Suprapubic skin (tissue), 4 donors: Measurements from ENCODE around the gene GALNT18. TPM values are rescaled to one million over a fixed set of nuclear protein-coding genes. Genes with fewer than 3 reads are reported as not detected.

Experiments
- DNase-seq, 2 donors: peaks; one replicate each; pipeline ENCODE4 v3.0.0-alpha.2; 2019; ENCODE audit warnings: low spot score in 2 of 2
- H3K27ac ChIP-seq: fragments of 200-600 bp; sonication (generic); one replicate; pipeline ENCODE4 v1.5.1; 2019
- H3K27me3 ChIP-seq: fragments of 200-600 bp; sonication (generic); one replicate; pipeline ENCODE4 v1.5.1; 2019
- H3K36me3 ChIP-seq: fragments of 200-600 bp; sonication (generic); one replicate; pipeline ENCODE4 v1.5.1; 2019
- H3K4me1 ChIP-seq: fragments of 200-600 bp; sonication (generic); one replicate; pipeline ENCODE4 v1.5.1; 2019
- H3K4me3 ChIP-seq: fragments of 200-600 bp; sonication (generic); one replicate; pipeline ENCODE4 v1.5.1; 2019; ENCODE audit warnings: mild to moderate bottlenecking
- H3K9me3 ChIP-seq: fragments of 200-600 bp; sonication (generic); one replicate; pipeline ENCODE4 v1.5.1; 2019
- CTCF ChIP-seq, 2 donors: fragments of 200-600 bp in 1 of 2; fragments of 450-650 bp in 1 of 2; sonication (generic) in 1 of 2; IDR thresholded peaks; one replicate each; pipeline ENCODE4 v1.5.1; 2016 to 2019; ENCODE audit warnings: antibody characterized with exemption in 2 of 2, mild to moderate bottlenecking in 1 of 2, moderate library complexity in 1 of 2
- EP300 ChIP-seq: sonication (generic); formaldehyde crosslinking; IDR thresholded peaks from one replicate; pipeline ENCODE4 v1.6.1; 2017; ENCODE audit warnings: antibody characterized with exemption
- POLR2A ChIP-seq, 2 donors: fragments of 450-650 bp; IDR thresholded peaks; one replicate each; pipeline ENCODE4 v1.6.1; 2017; ENCODE audit warnings: antibody characterized with exemption in 2 of 2, mild to moderate bottlenecking in 2 of 2, moderate library complexity in 2 of 2
- POLR2AphosphoS5 ChIP-seq, 3 donors: sonication (generic); formaldehyde crosslinking; IDR thresholded peaks; one replicate each; pipeline ENCODE4 v1.6.1; 2017; ENCODE audit warnings: antibody characterized with exemption in 3 of 3
- WGBS: methylation state at CpG from one replicate; pipeline ENCODE4 v1.1.5; 2018; 5-methylcytosine and 5-hydroxymethylcytosine counted together
- total RNA-seq, 4 donors: library from RNA; depleted of rRNA; stranded (reverse); fragments of >200 nt; gene quantifications; one replicate each; pipeline ENCODE4 v1.1.0, GENCODE V29; 2016

The GALNT18 gene
- total RNA-seq, 4 donors from 2014 or later = 20.6 to 26.0 (median 23.1) TPM

DNA sequence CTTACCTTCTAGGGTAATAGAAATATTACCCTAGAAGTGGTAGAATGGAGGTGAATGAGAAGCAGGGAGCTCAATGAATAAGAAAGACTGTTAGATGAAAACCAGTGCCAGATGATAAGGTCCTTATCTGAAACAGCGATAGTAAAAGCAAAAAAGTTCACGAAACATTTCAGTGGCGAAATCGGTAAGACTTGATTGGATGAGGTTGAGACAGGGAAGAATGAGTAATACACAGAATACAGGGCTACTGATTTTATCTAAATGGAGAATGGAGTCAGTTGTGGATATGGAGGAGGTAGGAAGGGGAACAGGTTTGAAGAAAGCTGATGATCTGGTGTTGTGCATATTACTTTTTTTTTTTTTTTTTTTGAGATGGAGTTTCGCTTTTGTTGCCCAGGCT lies 96.5 kb downstream of the GALNT18 start:
- peaks cover 5% of the 10 kb centered on the region for H3K4me1 ChIP-seq
- 93% methylated on average over 5 of the region's 5 CpGs for WGBS
- DNase-seq = no peak
- H3K36me3 ChIP-seq = no peaks in the 10 kb centered on the region
- H3K27me3 ChIP-seq = no peaks in the 10 kb centered on the region
- TF ChIP-seq EP300 (no peak), CTCF (IDR thresholded peaks at IDR 0.05) (no peak), POLR2AphosphoS5 (IDR thresholded peaks at IDR 0.05) (no peak), POLR2A (IDR thresholded peaks at IDR 0.05) (no peak)
- H3K4me3 ChIP-seq = no peak overlapping the region
- H3K9me3 ChIP-seq = no peaks in the 10 kb centered on the region
- no peak overlapping the region for H3K27ac ChIP-seq

GRCh38 chr11:11524436-11525061 lies 97.3 kb downstream of the GALNT18 start:
- Histone ChIP-seq H3K4me3 (no peak overlapping the region), H3K36me3 (no peaks in the 10 kb centered on the region), H3K9me3 (no peaks in the 10 kb centered on the region), H3K27ac (no peak overlapping the region), H3K27me3 (no peaks in the 10 kb centered on the region), H3K4me1 (peaks cover 11% of the 10 kb centered on the region)
- TF ChIP-seq POLR2A (IDR thresholded peaks at IDR 0.05) (no peak), POLR2AphosphoS5 (IDR thresholded peaks at IDR 0.05) (no peak), CTCF (IDR thresholded peaks at IDR 0.05) (no peak), EP300 (no peak)
- no peak for DNase-seq
- 85% methylated on average over 5 of the region's 5 CpGs for WGBS

DNA sequence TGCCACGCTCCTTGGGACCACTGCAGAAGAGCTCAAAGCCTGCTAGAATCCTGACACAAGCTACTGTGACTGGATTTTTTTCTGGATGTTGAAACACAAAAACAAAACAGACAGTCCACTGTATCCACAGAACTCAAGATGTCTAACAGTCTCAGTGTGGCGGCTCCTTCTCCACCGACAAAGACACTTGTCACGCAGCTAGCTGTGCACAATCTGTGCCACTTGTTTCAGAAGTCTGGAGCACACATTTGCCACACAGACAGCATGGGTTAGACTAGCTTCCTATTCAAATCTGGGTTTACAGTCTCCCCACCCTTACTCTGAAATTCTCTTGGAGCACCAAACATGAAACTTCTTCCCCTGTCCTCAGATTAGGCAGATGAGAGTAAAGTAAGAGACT lies 99.2 kb downstream of the GALNT18 start:
- TF ChIP-seq POLR2AphosphoS5 (IDR thresholded peaks at IDR 0.05) (no peak), CTCF (IDR thresholded peaks at IDR 0.05) (no peak), EP300 (no peak), POLR2A (IDR thresholded peaks at IDR 0.05) (no peak)
- 91% methylated on average over 4 of the region's 4 CpGs for WGBS
- H3K27ac ChIP-seq = no peak overlapping the region
- H3K27me3 ChIP-seq = no peaks in the 10 kb centered on the region
- no peaks in the 10 kb centered on the region for H3K9me3 ChIP-seq
- no peaks in the 10 kb centered on the region for H3K36me3 ChIP-seq
- peaks cover 13% of the 10 kb centered on the region for H3K4me1 ChIP-seq
- no peak for DNase-seq
- H3K4me3 ChIP-seq = no peak overlapping the region

DNA sequence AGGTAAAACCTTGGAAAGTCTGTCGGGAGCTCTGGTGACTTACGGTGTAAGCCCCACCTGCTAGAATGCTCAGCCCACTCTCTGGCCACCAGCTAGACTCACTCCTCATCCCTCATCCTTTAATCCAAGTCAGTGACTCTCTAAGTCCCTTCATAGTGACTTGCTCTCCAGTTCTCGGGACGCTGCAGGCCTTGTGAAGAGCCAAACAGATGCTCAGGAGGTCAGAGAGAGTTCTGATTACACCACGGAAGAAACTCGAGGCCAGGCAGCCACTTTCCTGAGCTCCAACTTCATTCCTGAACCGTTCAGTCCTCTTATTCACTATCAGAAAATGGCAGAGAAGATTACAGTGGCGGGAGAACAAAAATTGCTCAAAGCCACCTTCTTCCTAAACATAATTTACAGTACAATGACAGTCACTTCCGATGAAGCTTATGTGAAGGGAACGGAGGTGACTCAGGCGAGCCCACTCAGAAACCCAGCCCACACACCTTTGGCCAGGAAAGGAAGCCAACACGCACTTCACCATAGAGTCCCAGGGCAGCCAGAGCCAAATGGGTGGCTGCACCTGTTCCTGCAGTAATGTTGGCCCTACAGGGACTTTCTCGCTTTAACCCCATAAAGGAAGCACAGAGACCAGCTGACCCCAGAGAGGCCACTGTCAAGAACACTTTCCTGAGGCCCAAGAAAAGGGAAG lies 100.4 kb downstream of the GALNT18 start:
- TF ChIP-seq EP300 = no peak
- no peak for DNase-seq
- Histone ChIP-seq H3K4me3 (no peak overlapping the region), H3K9me3 (no peaks in the 10 kb centered on the region), H3K36me3 (no peaks in the 10 kb centered on the region), H3K27me3 (no peaks in the 10 kb centered on the region), H3K27ac (no peak overlapping the region), H3K4me1 (peaks cover 13% of the 10 kb centered on the region)
- 88% methylated on average over 13 of the region's 13 CpGs for WGBS

GRCh38 chr11:11520231-11521015 lies 101.4 kb downstream of the GALNT18 start:
- H3K4me3 ChIP-seq = no peak overlapping the region
- DNase-seq = no peak
- H3K9me3 ChIP-seq = no peaks in the 10 kb centered on the region
- H3K4me1 ChIP-seq = peaks cover 13% of the 10 kb centered on the region
- no peak overlapping the region for H3K27ac ChIP-seq
- no peaks in the 10 kb centered on the region for H3K36me3 ChIP-seq
- TF ChIP-seq POLR2AphosphoS5 (IDR thresholded peaks at IDR 0.05) (no peak), EP300 (no peak), CTCF (IDR thresholded peaks at IDR 0.05) (no peak)
- WGBS = 60% methylated on average over 11 of the region's 14 CpGs
- H3K27me3 ChIP-seq = no peaks in the 10 kb centered on the region
